Measurements from ENCODE around the gene C4orf50.

C4orf50 gene

DNA sequence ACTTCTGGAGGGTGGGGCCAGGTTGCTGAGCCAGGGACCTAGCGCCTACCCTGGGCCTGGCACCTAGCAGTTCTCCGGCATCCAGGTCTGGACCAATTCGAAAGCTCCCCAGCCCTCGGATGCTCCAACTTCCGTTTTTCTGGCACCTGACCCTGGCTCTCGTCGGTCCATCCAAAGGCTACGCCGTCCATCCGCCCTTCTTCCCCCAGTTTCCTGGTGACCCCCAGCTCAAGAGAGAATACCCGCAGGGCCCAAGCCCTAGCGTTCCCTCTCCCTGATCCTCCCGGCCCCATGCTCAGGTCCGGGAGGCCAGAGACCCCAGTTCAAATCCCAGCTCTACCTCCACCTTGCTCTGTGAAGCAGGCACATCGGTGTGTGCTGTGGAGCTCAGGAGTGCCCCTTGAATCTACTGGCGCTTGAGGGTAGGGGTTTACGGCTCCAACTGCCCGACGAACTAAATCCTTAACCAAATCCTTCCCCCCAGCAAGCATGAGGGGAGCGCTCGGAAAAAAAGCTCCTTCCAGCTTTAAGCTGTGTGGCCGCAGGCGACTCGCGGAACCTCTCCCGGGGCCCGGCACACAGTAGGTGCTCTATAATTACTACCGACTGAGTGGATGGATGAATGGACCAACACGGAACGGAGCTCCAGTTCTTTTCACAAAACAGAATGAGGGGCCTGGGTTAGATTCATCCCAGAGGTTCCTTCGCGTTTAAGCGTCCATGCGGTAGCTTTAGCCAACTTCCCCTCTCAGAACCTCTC, 126.5 kb downstream of the C4orf50 start:
- TF ChIP-seq, protein P1, sequence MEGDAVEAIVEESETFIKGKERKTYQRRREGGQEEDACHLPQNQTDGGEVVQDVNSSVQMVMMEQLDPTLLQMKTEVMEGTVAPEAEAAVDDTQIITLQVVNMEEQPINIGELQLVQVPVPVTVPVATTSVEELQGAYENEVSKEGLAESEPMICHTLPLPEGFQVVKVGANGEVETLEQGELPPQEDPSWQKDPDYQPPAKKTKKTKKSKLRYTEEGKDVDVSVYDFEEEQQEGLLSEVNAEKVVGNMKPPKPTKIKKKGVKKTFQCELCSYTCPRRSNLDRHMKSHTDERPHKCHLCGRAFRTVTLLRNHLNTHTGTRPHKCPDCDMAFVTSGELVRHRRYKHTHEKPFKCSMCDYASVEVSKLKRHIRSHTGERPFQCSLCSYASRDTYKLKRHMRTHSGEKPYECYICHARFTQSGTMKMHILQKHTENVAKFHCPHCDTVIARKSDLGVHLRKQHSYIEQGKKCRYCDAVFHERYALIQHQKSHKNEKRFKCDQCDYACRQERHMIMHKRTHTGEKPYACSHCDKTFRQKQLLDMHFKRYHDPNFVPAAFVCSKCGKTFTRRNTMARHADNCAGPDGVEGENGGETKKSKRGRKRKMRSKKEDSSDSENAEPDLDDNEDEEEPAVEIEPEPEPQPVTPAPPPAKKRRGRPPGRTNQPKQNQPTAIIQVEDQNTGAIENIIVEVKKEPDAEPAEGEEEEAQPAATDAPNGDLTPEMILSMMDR (IDR thresholded peaks at IDR 0.05; ENCODE audit: insufficient read depth, low read length): no peak
- TF ChIP-seq, protein P2, sequence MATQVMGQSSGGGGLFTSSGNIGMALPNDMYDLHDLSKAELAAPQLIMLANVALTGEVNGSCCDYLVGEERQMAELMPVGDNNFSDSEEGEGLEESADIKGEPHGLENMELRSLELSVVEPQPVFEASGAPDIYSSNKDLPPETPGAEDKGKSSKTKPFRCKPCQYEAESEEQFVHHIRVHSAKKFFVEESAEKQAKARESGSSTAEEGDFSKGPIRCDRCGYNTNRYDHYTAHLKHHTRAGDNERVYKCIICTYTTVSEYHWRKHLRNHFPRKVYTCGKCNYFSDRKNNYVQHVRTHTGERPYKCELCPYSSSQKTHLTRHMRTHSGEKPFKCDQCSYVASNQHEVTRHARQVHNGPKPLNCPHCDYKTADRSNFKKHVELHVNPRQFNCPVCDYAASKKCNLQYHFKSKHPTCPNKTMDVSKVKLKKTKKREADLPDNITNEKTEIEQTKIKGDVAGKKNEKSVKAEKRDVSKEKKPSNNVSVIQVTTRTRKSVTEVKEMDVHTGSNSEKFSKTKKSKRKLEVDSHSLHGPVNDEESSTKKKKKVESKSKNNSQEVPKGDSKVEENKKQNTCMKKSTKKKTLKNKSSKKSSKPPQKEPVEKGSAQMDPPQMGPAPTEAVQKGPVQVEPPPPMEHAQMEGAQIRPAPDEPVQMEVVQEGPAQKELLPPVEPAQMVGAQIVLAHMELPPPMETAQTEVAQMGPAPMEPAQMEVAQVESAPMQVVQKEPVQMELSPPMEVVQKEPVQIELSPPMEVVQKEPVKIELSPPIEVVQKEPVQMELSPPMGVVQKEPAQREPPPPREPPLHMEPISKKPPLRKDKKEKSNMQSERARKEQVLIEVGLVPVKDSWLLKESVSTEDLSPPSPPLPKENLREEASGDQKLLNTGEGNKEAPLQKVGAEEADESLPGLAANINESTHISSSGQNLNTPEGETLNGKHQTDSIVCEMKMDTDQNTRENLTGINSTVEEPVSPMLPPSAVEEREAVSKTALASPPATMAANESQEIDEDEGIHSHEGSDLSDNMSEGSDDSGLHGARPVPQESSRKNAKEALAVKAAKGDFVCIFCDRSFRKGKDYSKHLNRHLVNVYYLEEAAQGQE (IDR thresholded peaks at IDR 0.05; ENCODE audit: insufficient replicate concordance, low read depth): no peak
- no peak for TF ChIP-seq GABPA (IDR thresholded peaks at IDR 0.05; ENCODE audit: low read depth)
- TF ChIP-seq POLR2AphosphoS5 (IDR thresholded peaks at IDR 0.05; ENCODE audit: low read depth): no peak
- TF ChIP-seq SPI1 (IDR thresholded peaks at IDR 0.05; ENCODE audit: borderline replicate concordance, low read depth): no peak
- no peak overlapping the region for H3K4me3 ChIP-seq (replicated peaks; ENCODE audit: insufficient read depth, low read length)
- H3K27ac ChIP-seq (replicated peaks): no peak overlapping the region
- DNase-seq (ENCODE audit: low read depth in 1 of 2, low spot score in 1 of 2): no peak
- peaks cover 26% of the 10 kb centered on the region for H3K27me3 ChIP-seq (ENCODE audit: insufficient read depth, poor library complexity, severe bottlenecking)

DNA sequence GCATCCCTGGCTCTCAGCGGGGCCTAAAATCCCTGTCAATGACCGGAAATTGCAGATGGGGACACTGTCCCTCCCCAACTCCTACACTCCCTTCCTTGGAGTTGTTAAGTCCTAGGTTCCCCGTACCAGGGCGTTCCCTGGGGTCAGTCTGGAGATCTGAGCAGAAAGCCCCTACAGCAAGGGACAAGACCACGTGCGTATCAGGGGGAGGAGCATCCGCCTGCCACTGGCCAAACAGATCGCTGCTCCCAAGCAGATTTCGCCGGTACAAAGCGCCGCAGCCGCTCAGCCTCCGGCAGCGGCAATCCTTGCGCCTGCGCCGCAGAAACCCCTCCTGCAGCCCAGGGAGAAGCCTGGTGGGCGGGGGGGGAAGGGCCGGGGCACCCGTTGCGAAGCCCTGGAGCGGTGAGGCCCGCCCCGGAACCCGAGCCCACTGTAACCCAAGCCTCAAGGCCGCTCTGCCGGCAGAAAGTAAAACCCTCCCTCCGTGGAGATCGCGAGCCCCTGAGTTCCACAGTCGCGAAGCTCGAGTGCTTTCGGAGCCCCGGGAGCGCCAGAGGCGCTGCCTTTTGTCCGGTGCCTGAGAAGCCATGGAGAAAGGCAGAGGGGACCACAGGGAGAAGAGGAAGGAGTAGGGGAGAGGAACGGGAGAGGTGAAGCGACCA, 128.0 kb downstream of the C4orf50 start:
- Histone ChIP-seq H3K27ac (replicated peaks) (no peak overlapping the region), H3K4me3 (replicated peaks; ENCODE audit: insufficient read depth, low read length) (no peak overlapping the region), H3K27me3 (ENCODE audit: insufficient read depth, poor library complexity, severe bottlenecking) (peaks cover 26% of the 10 kb centered on the region)
- no peak for DNase-seq (ENCODE audit: low read depth in 1 of 2, low spot score in 1 of 2)
- TF ChIP-seq, protein P2 (IDR thresholded peaks at IDR 0.05; ENCODE audit: insufficient replicate concordance, low read depth): no peak
- TF ChIP-seq POLR2AphosphoS5 (IDR thresholded peaks at IDR 0.05; ENCODE audit: low read depth) (no peak), GABPA (IDR thresholded peaks at IDR 0.05; ENCODE audit: low read depth) (no peak), SPI1 (IDR thresholded peaks at IDR 0.05; ENCODE audit: borderline replicate concordance, low read depth) (no peak)
- TF ChIP-seq, protein P1 (IDR thresholded peaks at IDR 0.05; ENCODE audit: insufficient read depth, low read length): no peak

DNA sequence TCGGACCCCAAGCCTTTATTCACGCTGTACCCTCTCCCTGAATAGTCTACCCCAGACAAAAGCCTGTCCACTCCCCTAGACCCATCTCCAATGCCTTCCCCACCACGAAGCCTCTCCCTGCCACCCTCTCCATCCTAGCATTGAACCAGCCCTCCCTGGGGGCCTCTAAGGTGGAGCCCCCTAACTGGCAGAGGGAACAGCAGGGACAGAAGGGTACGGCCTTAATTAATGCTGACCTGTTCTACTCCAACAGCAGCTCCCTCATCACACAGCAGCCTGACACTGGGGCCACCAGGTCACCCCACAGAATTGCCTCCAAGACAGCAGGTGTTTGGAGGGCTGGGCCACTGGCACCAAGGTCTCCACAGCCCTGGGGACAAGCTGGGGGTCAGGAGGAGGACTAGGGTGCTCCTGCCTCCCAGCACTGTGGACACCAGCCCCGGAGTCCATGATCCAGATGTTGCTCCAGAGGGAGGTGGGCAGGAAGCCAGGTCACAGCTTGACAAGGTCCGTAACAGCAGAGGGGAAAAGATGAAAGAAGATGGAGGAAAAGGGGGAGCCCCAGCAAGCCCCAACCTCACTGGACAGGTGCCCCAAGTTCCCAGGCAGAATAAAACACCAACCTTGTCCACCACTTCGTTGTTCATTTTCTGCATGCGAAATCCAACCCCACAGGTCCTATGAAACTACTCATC, 129.1 kb downstream of the C4orf50 start:
- Histone ChIP-seq H3K4me3 (replicated peaks; ENCODE audit: insufficient read depth, low read length) (no peak overlapping the region), H3K27me3 (ENCODE audit: insufficient read depth, poor library complexity, severe bottlenecking) (peaks cover 26% of the 10 kb centered on the region), H3K27ac (replicated peaks) (no peak overlapping the region)
- DNase-seq (ENCODE audit: low read depth in 1 of 2, low spot score in 1 of 2): no peak
- TF ChIP-seq, protein P2 (IDR thresholded peaks at IDR 0.05; ENCODE audit: insufficient replicate concordance, low read depth): no peak
- TF ChIP-seq POLR2AphosphoS5 (IDR thresholded peaks at IDR 0.05; ENCODE audit: low read depth) (no peak), GABPA (IDR thresholded peaks at IDR 0.05; ENCODE audit: low read depth) (no peak), SPI1 (IDR thresholded peaks at IDR 0.05; ENCODE audit: borderline replicate concordance, low read depth) (no peak)
- TF ChIP-seq, protein P1 (IDR thresholded peaks at IDR 0.05; ENCODE audit: insufficient read depth, low read length): no peak
